Activated T-cell treated with anti-CD3 and anti-CD28 coated beads, Interleukin-2, amount 50 U/mL, for 24 hours (primary cell): Measurements from ENCODE around the gene AADACL2.

Source experiments
- DNase-seq: peaks from one replicate; pipeline ENCODE4 v3.0.0-alpha.2; 2020
- H3K27ac Mint-ChIP-seq: 2 replicates; pipeline ENCODE4 v1.8.0; 2020; ENCODE audit warnings: mild to moderate bottlenecking, mixed read lengths
- H3K27me3 Mint-ChIP-seq: 2 replicates; pipeline ENCODE4 v1.8.0; 2020; ENCODE audit warnings: mixed read lengths
- H3K36me3 Mint-ChIP-seq: 2 replicates; pipeline ENCODE4 v1.8.0; 2020; ENCODE audit warnings: low read depth, mixed read lengths
- H3K4me1 Mint-ChIP-seq: 2 replicates; pipeline ENCODE4 v1.8.0; 2020; ENCODE audit warnings: low read depth, mixed read lengths
- H3K4me3 Mint-ChIP-seq: 2 replicates; pipeline ENCODE4 v1.8.0; 2020; ENCODE audit warnings: mild to moderate bottlenecking, moderate library complexity, mixed read lengths
- H3K9me3 Mint-ChIP-seq: 2 replicates; pipeline ENCODE4 v1.8.0; 2020; ENCODE audit warnings: mixed read lengths

Gene AADACL2, protein sequence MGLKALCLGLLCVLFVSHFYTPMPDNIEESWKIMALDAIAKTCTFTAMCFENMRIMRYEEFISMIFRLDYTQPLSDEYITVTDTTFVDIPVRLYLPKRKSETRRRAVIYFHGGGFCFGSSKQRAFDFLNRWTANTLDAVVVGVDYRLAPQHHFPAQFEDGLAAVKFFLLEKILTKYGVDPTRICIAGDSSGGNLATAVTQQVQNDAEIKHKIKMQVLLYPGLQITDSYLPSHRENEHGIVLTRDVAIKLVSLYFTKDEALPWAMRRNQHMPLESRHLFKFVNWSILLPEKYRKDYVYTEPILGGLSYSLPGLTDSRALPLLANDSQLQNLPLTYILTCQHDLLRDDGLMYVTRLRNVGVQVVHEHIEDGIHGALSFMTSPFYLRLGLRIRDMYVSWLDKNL

DNA sequence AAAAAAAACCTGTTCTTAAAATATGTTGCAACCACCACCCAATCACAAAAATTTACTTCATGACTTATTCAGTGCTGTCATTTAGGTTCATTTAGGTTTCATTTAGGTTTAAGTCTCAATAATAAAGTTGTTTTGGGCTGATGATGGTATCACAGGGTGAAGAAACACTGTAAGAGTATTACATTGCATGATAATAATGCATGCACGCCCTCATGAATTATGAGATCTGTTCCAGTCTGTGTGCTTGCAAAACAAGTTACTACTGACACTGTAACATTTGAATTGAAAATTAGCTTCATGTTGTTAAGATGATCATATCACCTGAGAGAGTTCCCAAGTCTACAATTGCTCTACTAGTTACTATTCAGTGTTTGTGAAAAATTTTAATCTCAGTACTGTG is at the start of gene AADACL2:
Gene AADACL2 (plus strand): TSS at position 315 of the 400 bp plus-strand sequence. CDS start 109 bp downstream, outside the sequence.
- Mint-ChIP-seq H3K4me1 (no peaks in the 10 kb centered on the region), H3K9me3 (peaks cover 3% of the 10 kb centered on the region), H3K36me3 (no peaks in the 10 kb centered on the region), H3K27ac (no peak within 1 kb of the TSS), H3K4me3 (no peak within 1 kb of the TSS), H3K27me3 (peaks cover 4% of the 10 kb centered on the region)
- DNase-seq: no peak

DNA sequence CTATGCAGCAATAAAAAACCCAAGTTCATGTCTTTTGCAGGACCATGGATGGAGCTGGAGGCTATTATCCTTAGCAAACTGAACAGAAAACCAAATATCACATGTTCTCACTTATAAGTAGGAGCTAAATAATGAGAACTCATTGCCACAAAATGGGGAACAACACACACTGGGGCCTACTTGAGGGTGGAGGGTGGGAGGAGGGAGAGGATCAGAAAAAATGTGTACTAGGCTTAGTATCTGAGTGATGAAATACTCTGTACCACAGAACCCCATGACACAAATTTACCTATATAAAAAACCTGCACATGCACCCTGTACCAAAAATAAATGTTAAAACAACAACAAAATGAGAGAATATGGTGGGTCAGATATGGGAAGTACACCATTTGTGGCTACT is 49.6 kb upstream of the AADACL2 start:
- peaks cover 13% of the 10 kb centered on the region for H3K27me3 Mint-ChIP-seq
- H3K4me3 Mint-ChIP-seq: no peak overlapping the region
- no peaks in the 10 kb centered on the region for H3K36me3 Mint-ChIP-seq
- H3K4me1 Mint-ChIP-seq: no peaks in the 10 kb centered on the region
- peaks cover 5% of the 10 kb centered on the region for H3K9me3 Mint-ChIP-seq
- no peak overlapping the region for H3K27ac Mint-ChIP-seq
- DNase-seq: no peak

DNA sequence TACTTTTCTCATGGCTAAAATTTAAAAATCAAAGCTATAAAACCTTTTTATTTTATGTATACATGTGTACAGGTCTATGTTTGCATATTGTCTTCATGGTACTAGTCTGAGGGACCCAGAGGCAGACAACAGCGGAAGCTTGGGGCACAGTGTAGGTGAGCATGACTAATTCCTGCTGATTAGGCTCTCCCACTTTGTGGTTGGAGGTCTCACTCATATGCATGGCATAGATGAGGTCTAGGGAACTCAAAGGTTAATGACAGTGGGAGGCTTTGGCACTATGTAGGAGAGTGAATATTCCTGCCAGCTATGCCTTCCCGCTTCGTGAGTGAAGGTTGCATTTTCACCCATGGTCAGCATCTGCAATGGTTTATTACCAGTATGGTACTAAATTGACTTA is 47.5 kb upstream of the AADACL2 start:
- H3K36me3 Mint-ChIP-seq: no peaks in the 10 kb centered on the region
- H3K27ac Mint-ChIP-seq: no peak overlapping the region
- peaks cover 7% of the 10 kb centered on the region for H3K27me3 Mint-ChIP-seq
- DNase-seq: no peak
- H3K9me3 Mint-ChIP-seq: peaks cover 5% of the 10 kb centered on the region
- H3K4me3 Mint-ChIP-seq: no peak overlapping the region
- H3K4me1 Mint-ChIP-seq: no peaks in the 10 kb centered on the region

DNA sequence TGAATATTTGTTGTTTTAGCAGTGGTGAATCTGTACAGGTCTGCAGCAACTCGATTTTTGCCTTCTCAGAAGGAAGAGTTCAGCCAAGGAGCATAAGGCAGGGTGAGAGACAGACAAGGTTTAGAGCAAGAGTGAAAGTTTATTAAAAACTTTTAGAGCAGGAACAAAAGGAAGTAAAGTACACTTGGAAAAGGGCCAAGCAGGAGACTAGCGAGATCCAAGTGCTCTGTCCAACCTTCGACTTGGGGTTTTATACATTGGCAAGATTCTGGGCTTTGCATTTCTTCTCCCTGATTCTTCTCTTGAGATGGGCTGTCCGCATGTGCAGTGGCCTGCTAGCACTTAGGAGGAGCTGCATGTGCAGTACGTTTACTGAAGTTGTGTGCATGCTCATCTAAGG is 46.7 kb upstream of the AADACL2 start:
- DNase-seq: no peak

DNA sequence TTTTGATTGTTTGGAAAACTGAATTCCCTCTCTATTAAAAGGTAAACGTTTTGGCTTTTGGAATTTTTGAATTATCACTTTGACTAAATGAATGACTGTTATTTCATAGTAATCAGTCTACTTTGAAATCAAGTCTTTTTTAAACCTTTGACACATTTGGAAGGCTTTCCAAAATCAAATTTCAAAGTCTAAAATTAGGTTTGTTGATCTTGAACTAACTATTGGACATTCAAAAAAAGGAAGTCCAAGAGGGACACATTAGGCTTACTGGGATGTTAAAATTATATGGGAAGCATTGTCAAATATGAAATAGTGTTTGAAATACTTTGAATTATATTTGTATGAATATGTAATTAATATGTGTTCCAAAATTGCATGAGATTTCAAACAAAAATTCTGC is 45.2 kb upstream of the AADACL2 start:
- no peak overlapping the region for H3K4me3 Mint-ChIP-seq
- H3K27ac Mint-ChIP-seq: no peak overlapping the region
- no peaks in the 10 kb centered on the region for H3K4me1 Mint-ChIP-seq
- H3K27me3 Mint-ChIP-seq: no peaks in the 10 kb centered on the region
- no peaks in the 10 kb centered on the region for H3K36me3 Mint-ChIP-seq
- H3K9me3 Mint-ChIP-seq: no peaks in the 10 kb centered on the region
- no peak for DNase-seq

More for the DNA sequence above, 46.7 kb upstream of the AADACL2 start:
- Mint-ChIP-seq H3K27ac (no peak overlapping the region), H3K27me3 (no peaks in the 10 kb centered on the region), H3K4me1 (no peaks in the 10 kb centered on the region), H3K36me3 (no peaks in the 10 kb centered on the region), H3K4me3 (no peak overlapping the region), H3K9me3 (no peaks in the 10 kb centered on the region)

DNA sequence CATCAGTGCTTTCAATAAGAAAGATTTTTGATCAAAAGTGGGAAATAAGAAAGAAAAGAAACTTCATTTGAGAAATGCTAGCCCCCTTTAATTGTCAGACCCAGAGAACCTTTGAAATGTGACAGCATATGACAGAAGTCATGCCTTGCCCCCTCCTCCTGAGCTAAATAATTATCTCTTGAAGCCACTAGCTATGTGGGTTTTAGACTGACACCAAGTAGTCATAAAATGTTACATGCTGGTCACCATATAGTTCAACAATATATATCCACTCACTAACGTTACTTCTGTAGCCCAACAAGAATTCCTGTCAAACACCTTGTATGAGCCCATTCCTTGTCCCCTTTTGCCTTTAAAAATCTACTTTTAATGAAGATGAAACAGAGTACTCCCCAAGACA is 43.1 kb upstream of the AADACL2 start:
- Mint-ChIP-seq H3K27ac (no peak overlapping the region), H3K9me3 (no peaks in the 10 kb centered on the region), H3K36me3 (no peaks in the 10 kb centered on the region), H3K4me3 (no peak overlapping the region), H3K27me3 (no peaks in the 10 kb centered on the region), H3K4me1 (no peaks in the 10 kb centered on the region)
- DNase-seq: no peak

DNA sequence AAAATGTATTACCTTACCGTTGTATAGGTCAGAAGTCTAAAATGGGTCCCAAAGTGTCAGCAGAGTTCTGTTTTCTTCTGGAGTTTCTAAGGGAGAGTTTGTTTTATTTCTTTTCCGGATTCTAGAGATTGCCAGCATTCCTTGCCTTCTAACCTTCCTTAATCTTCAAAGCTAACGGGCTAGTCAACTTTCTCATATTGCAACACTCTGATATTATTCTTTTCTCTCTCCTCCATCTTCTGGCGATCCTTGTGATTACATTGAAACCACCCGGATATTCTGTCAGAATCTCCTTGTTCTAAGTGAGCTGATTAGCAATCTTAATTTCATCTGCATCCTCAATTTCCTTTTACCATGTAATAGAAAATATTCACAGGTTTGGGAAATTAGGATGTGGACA is 36.2 kb upstream of the AADACL2 start:
- no peak overlapping the region for H3K27ac Mint-ChIP-seq
- no peak for DNase-seq
- H3K4me3 Mint-ChIP-seq: no peak overlapping the region

DNA sequence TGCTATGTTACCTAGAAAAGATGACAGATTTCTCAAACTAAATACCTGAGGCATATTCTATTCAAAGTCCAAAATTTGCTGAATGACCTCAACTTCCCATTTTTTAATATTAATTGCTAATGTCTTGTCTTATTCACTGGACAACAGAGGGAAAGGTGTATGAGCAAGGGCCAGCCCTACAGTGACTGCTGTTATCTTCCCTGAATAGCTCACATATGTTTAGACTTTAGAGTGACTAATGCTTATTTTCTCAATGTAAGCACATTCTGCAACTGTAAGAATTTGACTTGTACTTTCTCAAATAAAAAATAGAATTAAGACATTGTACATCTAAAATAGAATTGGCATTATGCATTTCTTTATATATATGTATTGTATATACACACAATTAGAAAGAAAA is 26.5 kb upstream of the AADACL2 start:
- Mint-ChIP-seq H3K4me1 (no peaks in the 10 kb centered on the region), H3K27ac (no peak overlapping the region), H3K27me3 (no peaks in the 10 kb centered on the region), H3K9me3 (peaks cover 8% of the 10 kb centered on the region), H3K4me3 (no peak overlapping the region), H3K36me3 (no peaks in the 10 kb centered on the region)
- DNase-seq: no peak

More for the DNA sequence above, 36.2 kb upstream of the AADACL2 start:
- Mint-ChIP-seq H3K9me3 (peaks cover 7% of the 10 kb centered on the region), H3K4me1 (no peaks in the 10 kb centered on the region), H3K36me3 (no peaks in the 10 kb centered on the region), H3K27me3 (peaks cover 2% of the 10 kb centered on the region)

DNA sequence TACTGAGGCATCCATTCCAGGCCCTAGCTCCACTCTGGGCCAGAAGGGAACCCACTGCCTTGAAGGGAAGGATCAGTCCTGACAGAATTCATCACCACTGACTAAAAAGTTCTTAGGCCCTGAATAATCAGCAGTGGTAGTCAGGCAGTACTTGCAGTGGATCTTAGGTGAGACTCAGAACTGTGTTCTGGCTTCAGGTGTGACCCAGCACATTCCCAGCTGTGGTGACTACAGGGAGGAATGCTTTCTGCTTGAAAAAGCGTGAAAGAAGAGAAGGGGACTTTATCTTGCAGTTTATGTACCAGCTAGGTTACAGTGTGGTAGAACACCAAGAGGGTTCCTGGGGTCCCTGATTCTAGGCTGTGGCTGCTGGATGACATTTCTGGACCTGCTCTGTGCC is 24.9 kb upstream of the AADACL2 start:
- DNase-seq: no peak
- no peaks in the 10 kb centered on the region for H3K36me3 Mint-ChIP-seq
- H3K27me3 Mint-ChIP-seq: no peaks in the 10 kb centered on the region
- no peak overlapping the region for H3K27ac Mint-ChIP-seq
- peaks cover 14% of the 10 kb centered on the region for H3K9me3 Mint-ChIP-seq
- H3K4me1 Mint-ChIP-seq: no peaks in the 10 kb centered on the region
- H3K4me3 Mint-ChIP-seq: no peak overlapping the region

DNA sequence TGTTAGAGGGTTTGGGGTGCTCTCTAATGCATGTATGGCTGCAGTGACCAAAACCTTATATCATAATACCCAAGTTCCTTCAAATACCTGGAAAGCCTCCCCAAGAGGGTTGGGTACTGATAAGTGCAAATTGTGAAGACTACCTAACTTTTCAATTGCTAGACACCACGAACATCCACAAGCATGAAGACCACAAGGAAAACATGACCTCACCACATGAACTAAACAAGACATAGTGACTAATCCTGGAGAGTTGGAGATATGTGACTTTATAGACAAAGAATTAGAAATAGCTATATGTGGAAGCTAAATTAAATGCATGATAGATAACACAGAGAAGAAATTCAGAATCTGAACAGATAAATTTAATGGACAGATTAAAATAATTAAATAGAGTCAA is 23.9 kb upstream of the AADACL2 start:
- no peak overlapping the region for H3K4me3 Mint-ChIP-seq
- no peaks in the 10 kb centered on the region for H3K27me3 Mint-ChIP-seq
- no peaks in the 10 kb centered on the region for H3K4me1 Mint-ChIP-seq
- no peaks in the 10 kb centered on the region for H3K36me3 Mint-ChIP-seq
- no peak overlapping the region for H3K27ac Mint-ChIP-seq
- peaks cover 16% of the 10 kb centered on the region for H3K9me3 Mint-ChIP-seq
- DNase-seq: no peak

DNA sequence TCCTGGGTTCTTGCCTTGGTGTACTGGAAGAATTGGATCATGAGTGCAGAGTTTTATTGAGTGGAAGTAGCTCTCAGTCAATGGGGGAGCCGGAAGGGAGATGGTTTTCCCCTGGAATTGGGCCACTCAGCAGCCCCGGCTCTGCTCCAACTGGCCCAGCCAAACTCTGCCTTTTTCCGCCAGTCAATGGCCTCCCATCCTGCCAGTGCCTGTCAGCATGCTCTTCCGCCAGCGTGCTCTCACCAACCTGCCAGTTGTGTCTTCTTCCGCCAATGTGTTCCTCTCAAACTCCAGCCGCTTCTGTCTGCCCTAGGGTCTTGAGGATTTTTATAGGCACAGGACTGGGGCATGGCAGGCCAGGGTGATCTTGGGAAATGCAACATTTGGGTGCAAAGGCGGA is 12.4 kb upstream of the AADACL2 start:
- DNase-seq: no peak
- H3K36me3 Mint-ChIP-seq: no peaks in the 10 kb centered on the region
- no peak overlapping the region for H3K27ac Mint-ChIP-seq
- H3K9me3 Mint-ChIP-seq: no peaks in the 10 kb centered on the region
- no peak overlapping the region for H3K4me3 Mint-ChIP-seq
- H3K27me3 Mint-ChIP-seq: no peaks in the 10 kb centered on the region
- no peaks in the 10 kb centered on the region for H3K4me1 Mint-ChIP-seq

DNA sequence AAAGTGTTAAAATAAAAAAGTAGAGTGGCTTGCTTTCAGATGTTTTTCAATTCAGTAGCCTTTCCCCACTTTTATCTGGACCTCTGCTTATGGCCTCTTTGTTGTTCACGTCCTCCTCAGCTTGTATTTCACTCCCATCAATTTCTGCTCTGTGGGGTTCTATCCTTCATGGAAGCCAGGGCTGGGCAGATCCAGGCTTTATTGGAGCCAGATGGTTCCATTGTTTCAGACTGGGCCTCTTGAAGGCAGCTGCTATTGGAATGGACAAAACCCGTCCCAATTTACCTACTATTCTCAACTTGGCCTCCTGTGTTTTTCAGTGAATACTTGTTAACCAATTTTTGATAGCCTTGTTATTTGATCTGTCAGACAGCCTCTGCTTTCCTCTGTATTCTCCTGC is 10.9 kb upstream of the AADACL2 start:
- Mint-ChIP-seq H3K27ac (no peak overlapping the region), H3K36me3 (no peaks in the 10 kb centered on the region), H3K9me3 (no peaks in the 10 kb centered on the region), H3K4me3 (no peak overlapping the region), H3K27me3 (no peaks in the 10 kb centered on the region), H3K4me1 (no peaks in the 10 kb centered on the region)
- no peak for DNase-seq

DNA sequence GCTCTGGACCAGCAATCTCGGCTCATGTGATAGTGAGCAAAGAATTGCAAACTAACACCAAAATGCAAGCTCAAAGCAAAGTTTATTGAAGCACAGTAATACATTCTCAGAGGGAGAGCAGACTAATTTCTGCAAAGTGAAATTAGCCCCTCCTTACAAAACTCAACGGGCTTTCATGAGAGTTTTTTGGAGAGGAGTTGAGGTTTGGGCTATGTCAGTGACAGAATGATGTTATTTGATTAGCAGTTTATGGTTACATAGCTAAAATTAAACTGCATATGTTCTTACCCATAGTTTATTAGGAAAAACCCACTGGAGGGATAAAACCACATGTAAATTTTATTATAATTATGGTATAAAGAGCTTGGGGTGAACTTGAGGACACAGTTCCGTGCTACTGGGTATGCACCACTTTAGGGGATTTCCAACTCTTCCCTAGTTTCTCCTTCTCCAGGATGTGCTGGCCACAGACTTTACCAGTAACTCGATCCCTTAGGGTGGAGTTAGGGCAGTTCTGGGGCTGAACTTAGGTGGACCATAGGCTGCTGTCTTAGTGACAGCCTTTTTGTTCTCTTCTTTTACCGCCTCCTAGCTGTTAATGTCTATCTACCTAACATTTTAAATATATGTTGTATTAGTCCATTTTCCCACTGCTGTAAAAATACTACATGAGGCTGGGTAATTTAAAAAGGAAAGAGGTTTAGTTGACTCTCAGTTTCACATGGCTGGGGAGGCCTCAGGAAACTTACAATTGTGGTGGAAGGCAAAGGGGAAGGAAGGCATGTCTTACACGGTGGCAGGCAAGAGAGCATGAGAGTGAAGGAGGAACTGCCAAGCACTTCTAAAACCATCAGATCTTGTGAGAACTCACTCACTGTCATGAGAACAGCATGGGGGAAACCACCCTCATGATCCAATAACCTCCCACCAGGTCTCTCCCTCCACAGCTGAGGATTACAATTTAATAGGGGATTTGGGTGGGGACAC is 8.9 kb upstream of the AADACL2 start:
- H3K4me3 Mint-ChIP-seq: no peak overlapping the region
- H3K27ac Mint-ChIP-seq: no peak overlapping the region
- H3K27me3 Mint-ChIP-seq: peaks cover 4% of the 10 kb centered on the region
- no peaks in the 10 kb centered on the region for H3K36me3 Mint-ChIP-seq
- H3K4me1 Mint-ChIP-seq: no peaks in the 10 kb centered on the region
- no peak for DNase-seq
- H3K9me3 Mint-ChIP-seq: no peaks in the 10 kb centered on the region

DNA sequence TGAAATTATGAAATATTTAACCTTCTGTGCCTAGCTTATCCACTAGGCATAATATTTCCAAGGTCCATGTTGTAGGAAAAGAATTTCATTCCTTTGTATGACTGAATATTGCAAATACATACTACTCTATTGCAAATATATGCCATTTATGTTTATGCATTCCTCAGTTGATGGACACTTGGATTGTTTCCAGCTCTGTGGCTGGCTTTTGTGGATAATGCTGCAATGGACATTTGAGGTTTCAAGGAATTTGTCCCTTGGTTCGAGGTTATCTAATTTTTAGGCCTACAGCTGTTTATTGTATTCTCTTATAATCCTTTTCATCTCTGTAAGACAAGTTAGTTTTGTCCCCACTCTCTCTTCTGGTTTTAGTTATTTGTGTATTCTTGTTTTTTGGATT is 7.7 kb upstream of the AADACL2 start:
- no peaks in the 10 kb centered on the region for H3K9me3 Mint-ChIP-seq
- H3K27ac Mint-ChIP-seq: no peak overlapping the region
- H3K27me3 Mint-ChIP-seq: peaks cover 4% of the 10 kb centered on the region
- H3K4me3 Mint-ChIP-seq: no peak overlapping the region
- H3K36me3 Mint-ChIP-seq: no peaks in the 10 kb centered on the region
- no peaks in the 10 kb centered on the region for H3K4me1 Mint-ChIP-seq
- DNase-seq: no peak

DNA sequence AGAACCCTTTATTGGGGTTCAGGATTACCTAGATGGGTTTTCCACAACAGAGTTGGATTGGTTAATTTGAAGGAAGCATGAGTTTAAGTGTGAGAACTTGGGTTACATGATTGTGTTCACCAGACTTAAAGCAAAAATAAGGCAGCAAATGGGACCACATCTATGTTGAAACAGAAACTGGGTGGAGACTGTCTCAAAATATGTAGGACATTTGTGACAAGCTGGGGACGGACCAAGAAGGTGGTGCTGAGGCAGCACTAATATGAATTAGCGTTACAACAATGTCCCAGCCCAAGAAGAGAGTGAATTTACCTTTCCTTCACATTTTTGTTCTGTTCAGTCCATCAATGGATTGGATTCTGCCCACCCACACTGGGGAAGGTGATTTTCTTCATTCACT is 866 bp upstream of the AADACL2 start:
- no peaks in the 10 kb centered on the region for H3K36me3 Mint-ChIP-seq
- DNase-seq: no peak
- H3K27me3 Mint-ChIP-seq: peaks cover 4% of the 10 kb centered on the region
- H3K4me3 Mint-ChIP-seq: no peak overlapping the region
- no peaks in the 10 kb centered on the region for H3K4me1 Mint-ChIP-seq
- H3K27ac Mint-ChIP-seq: no peak overlapping the region
- H3K9me3 Mint-ChIP-seq: peaks cover 3% of the 10 kb centered on the region
